PC-3 (cell line): Measurements from ENCODE around the gene KRT35. TPM values are rescaled to one million over a fixed set of nuclear protein-coding genes. Genes with fewer than 3 reads are reported as not detected.

Experiments used
- ATAC-seq: fragments of 200-7000 bp; cut with Tn5 transposase; 2 replicates; pipeline ENCODE4 v1.9.1; 2020; ENCODE audit warnings: mild to moderate bottlenecking, moderate library complexity
- BruUV-seq: library from RNA; stranded (reverse); fragments of 400-500 nt; replicated peaks from 2 replicates; lab custom pipeline; 2021; lab: Mats Ljungman, UMichigan
- CTCF ChIA-PET: fragments of 300-600 bp; sonication (Branson Sonifier 250); formaldehyde crosslinking; loops from one replicate; lab custom pipeline; 2022; ENCODE audit warnings: antibody characterized with exemption; lab: Charles Lee
- POLR2A ChIA-PET: fragments of 300-600 bp; sonication (Branson Sonifier 250); formaldehyde crosslinking; loops from one replicate; lab custom pipeline; 2022; ENCODE audit warnings: antibody characterized with exemption; ENCODE audit not compliant: unreplicated experiment; lab: Charles Lee
- DNase-seq: peaks from one replicate; pipeline ENCODE4 v3.0.0-alpha.2; 2015
- H2AFZ ChIP-seq: fragments of 300-600 bp; sonication (generic); 2 replicates; pipeline ENCODE4 v1.6.0; 2016; ENCODE audit warnings: antibody characterized with exemption, low read length
- H3F3A ChIP-seq: fragments of 300-600 bp; sonication (generic); one replicate; pipeline ENCODE4 v1.6.0; 2017; ENCODE audit warnings: antibody characterized with exemption, low read length, control low read depth, mild to moderate bottlenecking; ENCODE audit not compliant: unreplicated experiment
- H3K27ac ChIP-seq: fragments of 300-600 bp; sonication (generic); 2 replicates; pipeline ENCODE4 v1.5.1; 2016; ENCODE audit warnings: mild to moderate bottlenecking, low read length
- H3K27me3 ChIP-seq: fragments of 300-600 bp; sonication (generic); 2 replicates; pipeline ENCODE4 v1.6.1; 2016; ENCODE audit warnings: low read length, mixed read lengths
- H3K36me3 ChIP-seq: fragments of 300-600 bp; sonication (generic); 2 replicates; pipeline ENCODE4 v1.6.1; 2016; ENCODE audit warnings: low read depth, mixed run types, low read length, mixed read lengths
- H3K4me1 ChIP-seq: fragments of 300-600 bp; sonication (generic); 2 replicates; pipeline ENCODE4 v1.5.1; 2016; ENCODE audit warnings: low read length; ENCODE audit not compliant: insufficient read depth
- H3K4me2 ChIP-seq: fragments of 300-600 bp; sonication (generic); 2 replicates; pipeline ENCODE4 v1.6.0; 2016; ENCODE audit warnings: low read length
- H3K4me3 ChIP-seq: fragments of 300-600 bp; sonication (generic); 2 replicates; pipeline ENCODE4 v1.5.1; 2016; ENCODE audit warnings: mild to moderate bottlenecking, low read length, mixed read lengths
- H3K79me2 ChIP-seq: fragments of 300-600 bp; sonication (generic); 2 replicates; pipeline ENCODE4 v1.6.1; 2017; ENCODE audit warnings: low read length, mixed read lengths
- H3K9ac ChIP-seq: fragments of 300-600 bp; sonication (generic); 2 replicates; pipeline ENCODE4 v1.6.0; 2016; ENCODE audit warnings: mild to moderate bottlenecking, low read length
- H3K9me2 ChIP-seq: fragments of 300-600 bp; sonication (generic); replicated peaks from 2 replicates; pipeline ENCODE4 v1.6.1; 2016; ENCODE audit warnings: mixed run types, low read length, mixed read lengths
- H3K9me3 ChIP-seq: fragments of 300-600 bp; sonication (generic); 2 replicates; pipeline ENCODE4 v1.6.1; 2016; ENCODE audit warnings: low read length, mixed read lengths
- H4K20me1 ChIP-seq: fragments of 300-600 bp; sonication (generic); 2 replicates; pipeline ENCODE4 v1.6.1; 2016; ENCODE audit warnings: low read length, mixed read lengths
- EZH2 ChIP-seq: fragments of 300-600 bp; sonication (generic); IDR thresholded peaks from one replicate; pipeline ENCODE4 v1.6.1; 2017; ENCODE audit warnings: antibody characterized with exemption, mild to moderate bottlenecking, low read length; ENCODE audit not compliant: unreplicated experiment
- EZH2phosphoT487 ChIP-seq: fragments of 300-600 bp; sonication (generic); IDR thresholded peaks from 2 replicates; pipeline ENCODE4 v1.6.1; 2018; ENCODE audit warnings: mild to moderate bottlenecking, antibody characterized with exemption, low read length, borderline replicate concordance
- intact Hi-C: fragments of 100-400 bp; cut with micrococcal nuclease; formaldehyde crosslinking; loops from 2 replicates; pipeline ENCODE4 v1.9.0; 2023
- total RNA-seq: library from RNA; depleted of rRNA; stranded (reverse); fragments of >200 nt; gene quantifications from 2 replicates; pipeline ENCODE4 v1.2.3, GENCODE V29; 2014
- TF ChIP-seq, protein P1 (sequence below): fragments of 300-600 bp; sonication (generic); conservative IDR thresholded peaks from 2 replicates; pipeline ENCODE4 v1.5.1; 2017; ENCODE audit warnings: antibody characterized with exemption, low read depth, mild to moderate bottlenecking, low read length

Gene KRT35
- total RNA-seq, 1 experiment from 2014 or later = not detected

- Histone ChIP-seq H3K4me3 (no peak within 1 kb of the TSS), H3K9me2 (no peaks in the 10 kb centered on the region), H3F3A (no peaks in the 10 kb centered on the region), H3K27ac (no peak within 1 kb of the TSS), H3K9me3 (no peaks in the 10 kb centered on the region), H3K4me2 (no peak within 1 kb of the TSS), H3K9ac (no peak within 1 kb of the TSS), H4K20me1 (no peaks in the 10 kb centered on the region), H2AFZ (no peak within 1 kb of the TSS), H3K36me3 (no peaks in the 10 kb centered on the region), H3K27me3 (no peaks in the 10 kb centered on the region), H3K79me2 (no peaks in the 10 kb centered on the region), H3K4me1 (peaks cover 4% of the 10 kb centered on the region)
- no TSS peak for BruUV-seq
- ChIA-PET POLR2A (no interaction called here), CTCF (no interaction called here)
- ATAC-seq (no peak), DNase-seq (no peak)
- intact Hi-C loops = no loop called here
- TF ChIP-seq, protein P1, sequence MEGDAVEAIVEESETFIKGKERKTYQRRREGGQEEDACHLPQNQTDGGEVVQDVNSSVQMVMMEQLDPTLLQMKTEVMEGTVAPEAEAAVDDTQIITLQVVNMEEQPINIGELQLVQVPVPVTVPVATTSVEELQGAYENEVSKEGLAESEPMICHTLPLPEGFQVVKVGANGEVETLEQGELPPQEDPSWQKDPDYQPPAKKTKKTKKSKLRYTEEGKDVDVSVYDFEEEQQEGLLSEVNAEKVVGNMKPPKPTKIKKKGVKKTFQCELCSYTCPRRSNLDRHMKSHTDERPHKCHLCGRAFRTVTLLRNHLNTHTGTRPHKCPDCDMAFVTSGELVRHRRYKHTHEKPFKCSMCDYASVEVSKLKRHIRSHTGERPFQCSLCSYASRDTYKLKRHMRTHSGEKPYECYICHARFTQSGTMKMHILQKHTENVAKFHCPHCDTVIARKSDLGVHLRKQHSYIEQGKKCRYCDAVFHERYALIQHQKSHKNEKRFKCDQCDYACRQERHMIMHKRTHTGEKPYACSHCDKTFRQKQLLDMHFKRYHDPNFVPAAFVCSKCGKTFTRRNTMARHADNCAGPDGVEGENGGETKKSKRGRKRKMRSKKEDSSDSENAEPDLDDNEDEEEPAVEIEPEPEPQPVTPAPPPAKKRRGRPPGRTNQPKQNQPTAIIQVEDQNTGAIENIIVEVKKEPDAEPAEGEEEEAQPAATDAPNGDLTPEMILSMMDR = no peak
- TF ChIP-seq EZH2phosphoT487 (no peak), EZH2 (no peak)
Observed at GRCh38 chr17:41489531-41489930, 8.6 kb upstream of the KRT35 start, which contains the start of gene KRT36. KRT36 (minus strand) TSS chr17:41489910; CDS start chr17:41489864, 46 bp downstream.

- no peaks in the 10 kb centered on the region for H3K79me2 ChIP-seq
- no peak overlapping the region for H2AFZ ChIP-seq
- no peaks in the 10 kb centered on the region for H3K27me3 ChIP-seq
- no peaks in the 10 kb centered on the region for H3K36me3 ChIP-seq
- H3K27ac ChIP-seq = no peak overlapping the region
- CTCF ChIA-PET = no interaction called here
- H3K9ac ChIP-seq = no peak overlapping the region
- no peak for TF ChIP-seq EZH2phosphoT487
- TF ChIP-seq, protein P1 = peak; percentile 46; the same call in 1 of the 2 replicates
- intact Hi-C loops = no loop called here
- H3K4me2 ChIP-seq = no peak overlapping the region
- DNase-seq (no peak), ATAC-seq (no peak)
- BruUV-seq = no TSS peak
- H3K4me3 ChIP-seq = no peak overlapping the region
- H3K9me3 ChIP-seq = no peaks in the 10 kb centered on the region
- H3K4me1 ChIP-seq = peaks cover 6% of the 10 kb centered on the region; the same call in 1 of the 2 replicates
- POLR2A ChIA-PET = no interaction called here
- no peaks in the 10 kb centered on the region for H3K9me2 ChIP-seq
- no peaks in the 10 kb centered on the region for H3F3A ChIP-seq
- H4K20me1 ChIP-seq = no peaks in the 10 kb centered on the region
Observed at GRCh38 chr17:41486809-41487530, 6.0 kb upstream of the KRT35 start.

GRCh38 chr17:41486316-41486715, 5.4 kb upstream of the KRT35 start:
- intact Hi-C loops = no loop called here
- Histone ChIP-seq H3K27me3 (no peaks in the 10 kb centered on the region), H4K20me1 (no peaks in the 10 kb centered on the region), H3K27ac (no peak overlapping the region), H3K4me2 (no peak overlapping the region), H3K9me2 (no peaks in the 10 kb centered on the region), H3K9ac (no peak overlapping the region), H3K4me3 (no peak overlapping the region), H3K79me2 (no peaks in the 10 kb centered on the region), H3K9me3 (no peaks in the 10 kb centered on the region), H2AFZ (no peak overlapping the region), H3F3A (no peaks in the 10 kb centered on the region), H3K4me1 (peaks cover 6% of the 10 kb centered on the region; the same call in 1 of the 2 replicates), H3K36me3 (no peaks in the 10 kb centered on the region)
- TF ChIP-seq EZH2 (no peak), EZH2phosphoT487 (no peak)
- TF ChIP-seq, protein P1 = no peak
- ChIA-PET POLR2A (no interaction called here), CTCF (no interaction called here)
- no peak for ATAC-seq
- no TSS peak for BruUV-seq
- no peak for DNase-seq
